NCI-H2029 (cell line): ENCODE results near the gene CD37.
A peak's percentile ranks its signal among the peaks of the same experiment; 100 is the strongest.
"Not testable (repeated sequence)": the region's sequence is repeated elsewhere in the genome, so short reads cannot be mapped to it uniquely, and the experiment has no call there.

Experiments used
- DNase-seq: peaks from one replicate; lab custom pipeline; 2025; lab: John Stamatoyannopoulos, UW

CD37 gene

GRCh38 chr19:49335071-49335783 is at the start of gene CD37:
Gene CD37 (plus strand): TSS chr19:49335406. CDS start chr19:49335541, 135 bp downstream.
- DNase-seq, result no peak

DNA sequence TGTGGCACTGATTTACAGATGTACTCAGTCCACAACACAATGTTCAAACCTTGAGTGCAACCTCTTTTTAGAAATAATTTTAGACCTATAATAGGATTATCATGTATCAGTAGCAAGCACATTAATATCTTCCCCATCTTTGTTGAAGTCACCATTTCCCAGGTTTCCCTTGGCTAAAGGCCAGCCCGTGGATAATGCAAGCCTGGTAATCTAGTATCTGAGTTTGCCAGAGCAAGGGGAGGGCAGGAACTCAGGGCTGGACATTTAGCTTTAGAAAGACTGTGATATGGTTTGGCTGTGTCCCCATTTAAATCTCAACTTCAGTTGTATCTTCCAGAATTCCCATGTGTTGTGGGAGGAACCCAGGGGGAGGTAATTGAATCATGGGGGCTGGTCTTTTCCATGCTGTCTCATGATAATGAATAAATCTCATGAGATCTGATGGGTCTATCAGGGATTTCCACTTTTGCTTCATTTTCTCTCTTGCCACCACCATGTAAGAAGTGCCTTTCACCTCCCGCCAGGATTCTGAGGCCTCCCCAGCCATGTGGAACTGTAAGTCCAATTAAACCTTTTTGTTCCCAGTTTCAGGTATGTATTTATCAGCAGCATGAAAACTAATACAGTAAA is 48.0 kb upstream of the CD37 start:
- no peak for DNase-seq

DNA sequence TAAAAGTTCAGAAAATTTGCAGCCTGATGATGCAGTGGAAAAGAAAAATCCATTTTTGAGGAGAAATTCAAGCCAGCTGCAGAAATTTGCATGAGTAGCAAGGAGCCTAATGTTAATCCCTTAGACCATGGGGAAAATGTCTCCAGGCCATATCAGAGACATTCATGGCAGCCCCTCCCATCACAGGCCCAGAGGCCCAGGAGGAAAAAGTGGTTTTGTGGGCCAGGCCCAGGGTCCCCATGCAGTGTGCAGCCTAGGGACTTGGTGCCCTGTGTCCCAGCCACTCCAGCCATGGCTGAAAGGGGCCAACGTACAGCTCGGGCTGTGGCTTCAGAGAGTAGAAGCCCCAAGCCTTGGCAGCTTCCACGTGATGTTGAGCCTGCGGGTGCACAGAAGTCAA is 47.0 kb upstream of the CD37 start:
- not testable (repeated sequence) for DNase-seq

DNA sequence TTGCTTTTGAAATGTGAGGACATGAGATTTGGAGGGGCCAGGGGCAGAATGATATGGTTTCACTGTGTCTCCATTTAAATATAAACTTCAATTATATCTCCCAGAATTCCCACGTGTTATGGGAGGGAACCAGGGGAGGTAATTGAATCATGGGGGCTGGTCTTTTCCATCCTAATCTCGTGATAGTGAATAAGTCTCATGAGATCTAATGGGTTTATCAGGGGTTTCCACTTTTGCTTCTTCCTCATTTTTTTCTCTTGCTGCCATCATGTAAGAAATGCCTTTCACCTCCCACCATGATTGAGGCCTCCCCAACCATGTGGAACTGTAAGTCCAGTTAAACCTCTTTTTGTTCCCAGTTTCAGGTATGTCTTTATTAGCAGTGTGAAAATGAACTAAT is 45.9 kb upstream of the CD37 start:
- not testable (repeated sequence) for DNase-seq

DNA sequence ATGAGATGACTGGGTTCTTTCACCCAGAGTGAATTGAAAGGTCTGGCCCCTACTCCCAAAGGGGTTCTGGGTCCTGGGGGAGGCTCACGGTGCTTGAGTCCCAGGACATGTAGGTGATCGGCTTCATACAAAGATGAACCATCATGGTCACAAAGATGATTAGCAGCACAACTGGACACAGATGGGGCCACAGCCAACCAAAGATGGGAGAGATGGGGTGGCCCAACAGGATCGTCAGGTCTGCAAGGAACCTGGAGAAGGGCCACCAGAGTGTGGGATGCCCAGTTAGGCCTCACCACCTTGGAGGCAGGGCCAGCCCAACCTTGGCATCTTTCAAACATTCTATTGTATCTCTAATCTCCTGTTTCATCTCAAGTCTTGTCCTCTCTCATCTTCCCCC is 44.7 kb upstream of the CD37 start:
- no peak for DNase-seq

DNA sequence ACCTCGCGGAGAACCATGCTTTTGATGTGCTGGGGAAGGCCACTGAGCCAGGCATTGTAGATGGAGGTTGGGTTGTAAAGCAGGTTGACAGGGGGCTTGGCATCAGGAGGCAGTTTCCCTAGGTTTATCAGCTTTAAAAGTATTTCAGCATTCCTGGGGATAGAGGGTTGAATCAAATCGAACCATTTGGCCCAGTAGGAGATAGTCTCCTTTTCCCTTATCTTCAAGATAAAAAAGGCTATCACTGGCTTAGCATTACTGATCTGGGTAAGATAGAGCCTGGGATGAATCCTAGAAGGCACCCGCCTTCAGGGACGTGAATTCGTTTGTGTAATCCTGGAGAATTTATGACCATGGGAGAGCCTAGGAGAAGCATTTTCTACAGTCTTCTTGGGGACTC is 40.8 kb upstream of the CD37 start:
- no peak for DNase-seq

DNA sequence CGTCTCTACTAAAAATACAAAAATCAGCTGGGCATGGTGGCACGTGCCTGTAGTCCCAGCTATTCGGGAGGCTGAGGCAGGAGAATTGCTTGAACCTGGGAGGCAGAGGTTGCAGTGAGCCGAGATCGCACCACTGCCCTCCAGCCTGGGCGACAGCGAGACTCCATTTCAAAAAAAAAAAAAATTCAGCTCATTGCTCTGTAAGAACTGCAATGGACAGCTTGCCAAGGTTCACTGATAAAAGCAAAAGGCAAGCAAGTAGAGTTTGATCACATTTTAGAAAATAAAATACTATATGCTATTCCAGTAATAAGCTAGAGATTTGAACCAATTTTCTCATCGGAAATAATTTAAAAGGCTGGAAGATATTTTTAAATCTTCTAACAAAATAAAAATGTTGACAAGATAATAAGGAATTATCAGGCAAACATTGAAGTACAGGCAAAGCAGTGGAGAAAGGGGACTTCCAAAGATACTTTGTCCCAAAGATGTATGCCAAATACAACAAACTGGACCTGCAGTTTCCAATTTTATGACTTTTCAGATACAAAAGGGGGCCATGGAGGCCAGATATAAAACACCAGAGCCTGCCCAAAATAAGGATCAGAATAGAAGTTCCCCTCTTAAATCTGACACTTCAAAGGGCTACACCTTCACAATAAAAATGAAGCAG is 39.9 kb upstream of the CD37 start:
- DNase-seq, result no peak

GRCh38 chr19:49297403-49297802 is 37.8 kb upstream of the CD37 start:
- DNase-seq, result no peak

GRCh38 chr19:49298653-49299052 is 36.6 kb upstream of the CD37 start:
- DNase-seq, result not testable (repeated sequence)

GRCh38 chr19:49301165-49301865 is 33.9 kb upstream of the CD37 start:
- peak; percentile 12 for DNase-seq

GRCh38 chr19:49301866-49302252 is 33.3 kb upstream of the CD37 start:
- no peak for DNase-seq

GRCh38 chr19:49306734-49307133 is 28.5 kb upstream of the CD37 start:
- DNase-seq, result not testable (repeated sequence)

- DNase-seq, result no peak
Observed at GRCh38 chr19:49309087-49309486, 26.1 kb upstream of the CD37 start.

- DNase-seq, result no peak
Observed at GRCh38 chr19:49315111-49315510, 20.1 kb upstream of the CD37 start.

GRCh38 chr19:49316284-49316683 is 18.9 kb upstream of the CD37 start:
- no peak for DNase-seq

GRCh38 chr19:49318296-49318695 is 16.9 kb upstream of the CD37 start:
- no peak for DNase-seq

- no peak for DNase-seq
Observed at GRCh38 chr19:49324801-49325576, 10.2 kb upstream of the CD37 start, which contains the start of gene SLC6A16. Gene SLC6A16 (minus strand): TSS chr19:49325191. CDS start chr19:49311347, 13,844 bp downstream.

- DNase-seq, result not testable (repeated sequence)
Observed at GRCh38 chr19:49325756-49326155, 9.4 kb upstream of the CD37 start.

DNA sequence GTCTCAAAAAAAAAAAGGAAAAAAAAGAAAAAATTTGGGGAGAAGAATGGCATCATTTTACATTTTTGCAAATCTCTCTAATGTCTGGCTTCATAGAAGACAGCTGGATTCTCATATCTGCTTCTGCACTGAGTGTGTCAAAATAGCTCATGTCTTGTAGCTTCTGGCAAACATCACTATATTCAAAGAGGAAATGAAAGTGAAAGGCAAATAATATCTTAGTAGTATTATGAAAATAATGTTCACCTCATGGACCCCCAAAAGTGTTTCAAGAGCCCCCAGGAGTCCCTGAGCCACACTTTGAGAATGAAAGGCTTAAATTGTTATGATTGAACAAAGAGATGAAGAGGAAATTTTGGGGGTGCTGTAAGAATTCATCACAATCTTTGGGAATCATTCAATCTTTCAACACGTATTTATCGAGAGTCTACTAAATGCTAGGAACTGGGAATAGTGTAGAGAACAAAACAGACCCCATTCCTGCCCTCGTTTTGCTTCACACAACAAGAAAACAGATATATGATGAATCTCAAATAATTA is 9.0 kb upstream of the CD37 start:
- DNase-seq, result no peak

DNA sequence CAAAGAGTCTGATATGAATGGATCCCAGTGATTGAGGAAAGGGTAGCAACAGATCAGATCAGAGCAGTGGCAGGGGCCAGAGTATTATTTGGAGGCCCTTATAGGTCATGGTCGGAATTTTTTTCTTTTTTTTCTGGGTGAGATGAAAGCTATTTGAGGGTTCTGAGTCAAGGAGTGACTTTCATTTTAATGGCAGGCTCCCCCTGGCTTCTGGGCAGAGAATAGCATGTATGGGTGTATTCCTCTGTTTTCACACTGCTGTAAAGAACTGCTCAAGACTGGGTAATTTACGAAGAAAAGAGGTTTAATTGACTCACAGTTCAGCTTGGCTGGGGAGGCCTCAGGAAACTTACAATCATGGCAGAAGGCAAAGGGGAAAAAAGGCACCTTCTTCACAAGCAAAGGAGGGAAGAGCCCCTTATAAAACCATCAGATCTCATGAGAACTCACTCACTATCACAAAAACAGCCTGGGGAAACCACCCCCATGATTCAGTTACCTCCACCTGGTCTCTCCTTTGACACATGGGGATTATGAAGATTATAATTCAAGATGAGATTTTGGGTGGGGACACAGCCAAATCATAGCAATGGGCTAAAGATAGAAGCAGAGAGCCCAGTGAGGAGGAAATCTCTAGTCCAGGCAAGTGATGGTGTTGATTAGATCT is 7.2 kb upstream of the CD37 start:
- no peak for DNase-seq

DNA sequence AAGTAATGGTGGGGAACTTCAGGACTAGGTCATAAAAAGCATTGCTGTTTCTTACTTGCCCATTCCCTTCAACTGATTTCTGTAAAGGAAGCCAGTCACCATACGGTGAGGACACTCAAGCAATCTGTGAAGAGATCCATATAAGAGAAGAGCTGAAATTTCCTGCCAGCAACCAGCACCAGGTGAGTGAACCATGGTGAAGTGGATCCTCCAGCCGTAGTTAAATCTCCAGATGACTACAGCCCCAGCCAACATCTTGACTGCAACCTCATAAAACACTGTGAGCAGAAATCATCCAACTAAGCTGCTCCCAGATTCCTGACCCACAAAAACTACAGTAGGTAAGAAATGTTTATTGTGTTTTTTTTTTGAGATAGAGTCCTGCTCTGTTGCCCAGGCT is 6.5 kb upstream of the CD37 start:
- no peak for DNase-seq
